H9 (cell line): ENCODE data around the gene WDR77. TPM values are rescaled to one million over a fixed set of nuclear protein-coding genes. Genes with fewer than 3 reads are reported as not detected.

ENCODE experiments used
- DNase-seq: peaks from one replicate; pipeline ENCODE4 v3.0.0-alpha.2; 2017
- H2AFZ ChIP-seq: one replicate; pipeline ENCODE4 v1.6.1; 2013; ENCODE audit warnings: mild to moderate bottlenecking, low read length, control low read depth, moderate library complexity
- H2AK5ac ChIP-seq: 2 replicates; pipeline ENCODE4 v1.6.1; 2013; ENCODE audit warnings: low read length, control low read depth, mixed read lengths; ENCODE audit not compliant: insufficient read length
- H2BK120ac ChIP-seq: one replicate; pipeline ENCODE4 v1.6.1; 2013; ENCODE audit warnings: low read depth, mild to moderate bottlenecking, low read length, control low read depth, inconsistent platforms; ENCODE audit not compliant: poor library complexity, severe bottlenecking
- H2BK12ac ChIP-seq: 2 replicates; pipeline ENCODE4 v1.6.1; 2013; ENCODE audit warnings: low read length, control low read depth, mixed read lengths, low read depth; ENCODE audit not compliant: insufficient read length
- H2BK15ac ChIP-seq: 2 replicates; pipeline ENCODE4 v1.6.1; 2013; ENCODE audit warnings: low read depth, low read length, control low read depth
- H2BK20ac ChIP-seq: one replicate; pipeline ENCODE4 v1.6.1; 2013; ENCODE audit warnings: low read depth, mild to moderate bottlenecking, low read length, control low read depth, inconsistent platforms; ENCODE audit not compliant: poor library complexity, severe bottlenecking
- H2BK5ac ChIP-seq: 2 replicates; pipeline ENCODE4 v1.6.1; 2013; ENCODE audit warnings: low read length, control low read depth, mixed read lengths; ENCODE audit not compliant: insufficient read length
- H3K14ac ChIP-seq: 2 replicates; pipeline ENCODE4 v1.6.1; 2013; ENCODE audit warnings: low read length, control low read depth; ENCODE audit not compliant: insufficient read depth
- H3K18ac ChIP-seq: 2 replicates; pipeline ENCODE4 v1.6.1; 2013; ENCODE audit warnings: low read depth, mild to moderate bottlenecking, mixed read lengths, low read length, control low read depth; ENCODE audit not compliant: insufficient read length
- H3K23ac ChIP-seq: 2 replicates; pipeline ENCODE4 v1.6.1; 2013; ENCODE audit warnings: low read length, control low read depth, mixed read lengths, low read depth; ENCODE audit not compliant: insufficient read length
- H3K23me2 ChIP-seq: 2 replicates; pipeline ENCODE4 v1.6.1; 2013; ENCODE audit warnings: low read depth, mild to moderate bottlenecking, mixed read lengths, low read length, control low read depth; ENCODE audit not compliant: insufficient read length, poor library complexity, severe bottlenecking
- H3K27ac ChIP-seq: 2 replicates; pipeline ENCODE4 v1.5.1; 2013; ENCODE audit warnings: low read length, control low read depth, mixed read lengths, low read depth; ENCODE audit not compliant: insufficient read length
- H3K27me3 ChIP-seq: 2 replicates; pipeline ENCODE4 v1.6.1; 2013; ENCODE audit warnings: low read length, control low read depth, inconsistent platforms; ENCODE audit not compliant: insufficient read depth
- H3K4ac ChIP-seq: 2 replicates; pipeline ENCODE4 v1.6.1; 2013; ENCODE audit warnings: low read depth, mild to moderate bottlenecking, control low read depth, inconsistent platforms, low read length, moderate library complexity
- H3K4me1 ChIP-seq: 2 replicates; pipeline ENCODE4 v1.6.1; 2013; ENCODE audit warnings: low read length, control low read depth, inconsistent platforms; ENCODE audit not compliant: insufficient read depth
- H3K4me2 ChIP-seq: 2 replicates; pipeline ENCODE4 v1.6.1; 2013; ENCODE audit warnings: low read length, control low read depth, mixed read lengths; ENCODE audit not compliant: insufficient read length, insufficient read depth
- H3K56ac ChIP-seq: 2 replicates; pipeline ENCODE4 v1.6.1; 2013; ENCODE audit warnings: low read depth, mild to moderate bottlenecking, mixed read lengths, low read length, control low read depth; ENCODE audit not compliant: insufficient read length
- H3K79me1 ChIP-seq: 2 replicates; pipeline ENCODE4 v1.6.1; 2013; ENCODE audit warnings: low read depth, mild to moderate bottlenecking, moderate library complexity, low read length, control low read depth, inconsistent platforms; ENCODE audit not compliant: insufficient read depth, poor library complexity, severe bottlenecking
- H3K79me2 ChIP-seq: 2 replicates; pipeline ENCODE4 v1.6.1; 2013; ENCODE audit warnings: low read length, control low read depth, inconsistent platforms; ENCODE audit not compliant: insufficient read depth
- H3K9ac ChIP-seq: 2 replicates; pipeline ENCODE4 v1.6.1; 2013; ENCODE audit warnings: low read length, control low read depth, mixed read lengths; ENCODE audit not compliant: insufficient read length; ENCODE audit errors: extremely low read depth
- H3K9me3 ChIP-seq: one replicate; pipeline ENCODE4 v1.6.1; 2013; ENCODE audit warnings: low read depth, low read length, inconsistent platforms; ENCODE audit not compliant: control insufficient read depth
- H3T11ph ChIP-seq: one replicate; pipeline ENCODE4 v1.6.1; 2013; ENCODE audit warnings: mild to moderate bottlenecking, low read length, control low read depth, inconsistent platforms
- H4K20me1 ChIP-seq: one replicate; pipeline ENCODE4 v1.6.1; 2013; ENCODE audit not compliant: control insufficient read depth, insufficient read length, insufficient read depth
- H4K5ac ChIP-seq: 2 replicates; pipeline ENCODE4 v1.6.1; 2013; ENCODE audit warnings: low read depth, mild to moderate bottlenecking, mixed read lengths, low read length, control low read depth; ENCODE audit not compliant: insufficient read length
- H4K8ac ChIP-seq: replicated peaks from 2 replicates; pipeline ENCODE4 v1.6.1; 2013; ENCODE audit warnings: low read length, control low read depth, mixed read lengths, low read depth; ENCODE audit not compliant: insufficient read length
- H4K91ac ChIP-seq: 2 replicates; pipeline ENCODE4 v1.6.1; 2013; ENCODE audit warnings: low read depth, mild to moderate bottlenecking, moderate library complexity, mixed read lengths, low read length, control low read depth; ENCODE audit not compliant: insufficient read length
- H3K27ac Mint-ChIP-seq, 3 experiments: 2 replicates in 2 of 3; 3 replicates in 1 of 3; pipeline ENCODE4 v1.8.0; 2020 to 2021; ENCODE audit warnings: mixed read lengths in 3 of 3, mild to moderate bottlenecking in 1 of 3, moderate library complexity in 1 of 3
- H3K27me3 Mint-ChIP-seq: 2 replicates; pipeline ENCODE4 v1.8.0; 2021; ENCODE audit warnings: low read depth, mild to moderate bottlenecking, moderate library complexity, mixed read lengths
- H3K36me3 Mint-ChIP-seq, 3 experiments: 2 replicates in 2 of 3; 3 replicates in 1 of 3; pipeline ENCODE4 v1.8.0; 2020 to 2021; ENCODE audit warnings: low read depth in 3 of 3, mixed read lengths in 3 of 3; ENCODE audit not compliant: insufficient read depth in 1 of 3
- H3K4me1 Mint-ChIP-seq, 2 experiments: 2 replicates each; pipeline ENCODE4 v1.8.0; 2020; ENCODE audit warnings: mixed read lengths in 2 of 2
- H3K4me3 Mint-ChIP-seq, 2 experiments: 2 replicates in 1 of 2; 3 replicates in 1 of 2; pipeline ENCODE4 v1.8.0; 2020 to 2021; ENCODE audit warnings: mild to moderate bottlenecking in 2 of 2, mixed read lengths in 2 of 2, moderate library complexity in 1 of 2
- H3K9me3 Mint-ChIP-seq, 2 experiments: 2 replicates in 1 of 2; 3 replicates in 1 of 2; pipeline ENCODE4 v1.8.0; 2020; ENCODE audit warnings: mild to moderate bottlenecking in 2 of 2, mixed read lengths in 2 of 2, moderate library complexity in 1 of 2
- CTCF ChIP-seq: fragments of 200-600 bp; sonication (generic); conservative IDR thresholded peaks from 3 replicates; pipeline ENCODE4 v1.8.0; 2021; ENCODE audit warnings: antibody characterized with exemption, mild to moderate bottlenecking
- total RNA-seq: library from RNA; stranded (reverse); gene quantifications from 2 replicates; pipeline ENCODE4 v1.2.1, GENCODE V29; 2021

WDR77 gene
- total RNA-seq, 1 experiment from 2014 or later: 70.9 TPM

DNA sequence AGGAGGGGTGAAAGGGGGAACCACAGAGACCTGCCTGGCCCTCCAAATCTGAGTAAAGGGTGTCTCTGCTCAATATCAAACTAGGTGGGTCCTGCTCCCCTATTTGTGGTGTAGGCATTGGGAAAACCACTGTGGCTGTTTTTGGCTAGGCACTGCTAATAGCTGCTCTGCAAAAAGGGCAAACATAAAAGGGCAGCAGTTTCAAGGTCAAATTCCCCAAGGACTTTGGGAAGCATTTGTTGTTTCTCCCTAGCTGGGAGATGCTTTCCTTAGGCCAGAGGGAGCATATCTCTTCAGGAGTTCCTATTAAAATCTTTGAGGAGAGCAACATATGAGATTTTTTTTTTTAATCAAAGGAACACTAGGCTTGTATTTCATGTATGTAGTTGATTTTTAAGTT lies 27.2 kb upstream of the WDR77 start:
- Histone ChIP-seq H4K20me1 (no peaks in the 10 kb centered on the region), H2AFZ (no peak overlapping the region), H3T11ph (no peak overlapping the region), H3K9me3 (no peaks in the 10 kb centered on the region), H2BK120ac (no peak overlapping the region), H3K4ac (no peak overlapping the region), H3K27ac (no peak overlapping the region), H2BK5ac (no peak overlapping the region), H3K79me2 (no peaks in the 10 kb centered on the region), H3K4me2 (no peak overlapping the region), H3K56ac (no peak overlapping the region), H2BK12ac (no peak overlapping the region), H3K18ac (no peak overlapping the region), H2AK5ac (no peak overlapping the region), H4K8ac (no peak overlapping the region), H4K5ac (no peak overlapping the region), H3K79me1 (no peaks in the 10 kb centered on the region), H3K9ac (no peak overlapping the region), H3K4me1 (no peaks in the 10 kb centered on the region), H3K23me2 (no peaks in the 10 kb centered on the region), H4K91ac (no peak overlapping the region), H3K14ac (no peak overlapping the region), H3K23ac (no peak overlapping the region), H2BK15ac (no peak overlapping the region), H2BK20ac (no peak overlapping the region), H3K27me3 (no peaks in the 10 kb centered on the region)
- no peaks in the 10 kb centered on the region; the same call in 1 of the 2 replicates for H3K27me3 Mint-ChIP-seq
- no peak for DNase-seq
- H3K27ac Mint-ChIP-seq: no peak overlapping the region
- no peaks in the 10 kb centered on the region for H3K9me3 Mint-ChIP-seq
- no peak for TF ChIP-seq CTCF
- no peaks in the 10 kb centered on the region; a peak in 1 of 7 replicates for H3K36me3 Mint-ChIP-seq
- no peak overlapping the region for H3K4me3 Mint-ChIP-seq
- H3K4me1 Mint-ChIP-seq: no peaks in the 10 kb centered on the region
